Measurements from ENCODE around the gene MAML2. TPM values are rescaled to one million over a fixed set of nuclear protein-coding genes. Genes with fewer than 3 reads are reported as not detected.

The MAML2 gene
- total RNA-seq, 1 donor from 2014 or later = 3.8 TPM

DNA sequence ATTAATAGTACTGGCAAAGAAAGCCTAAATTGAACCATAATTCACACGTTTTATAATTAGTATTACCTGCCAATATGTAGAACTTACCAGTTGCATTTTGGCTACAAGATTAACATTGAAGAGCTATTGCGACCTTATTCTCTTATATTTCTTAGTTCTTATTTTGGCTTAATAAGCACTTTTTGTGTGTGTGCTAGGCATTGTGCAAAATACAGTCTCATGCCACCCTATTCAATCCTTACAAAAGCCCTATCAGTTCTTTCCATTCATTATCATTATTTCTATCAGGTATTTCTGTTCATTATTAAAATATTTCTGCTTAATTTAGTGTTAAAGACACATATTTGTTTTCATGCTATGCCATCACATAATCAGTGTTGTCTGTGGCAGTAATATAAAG lies 41.2 kb downstream of the MAML2 start:
- Mint-ChIP-seq H3K36me3 (peaks cover 1% of the 10 kb centered on the region), H3K27me3 (ENCODE audit: insufficient read depth, low read depth) (peaks cover 2% of the 10 kb centered on the region), H3K9me3 (peaks cover 3% of the 10 kb centered on the region), H3K27ac (no peak overlapping the region), H3K4me1 (peaks cover 43% of the 10 kb centered on the region), H3K4me3 (no peak overlapping the region)
- Histone ChIP-seq H3K9me3 (ENCODE audit: low read depth) (no peaks in the 10 kb centered on the region), H2AFZ (replicated peaks) (no peak overlapping the region), H3K4me1 (peaks cover 7% of the 10 kb centered on the region), H3K9ac (no peak overlapping the region), H3K27ac (no peak overlapping the region), H3K27me3 (no peaks in the 10 kb centered on the region), H3K4me3 (no peak overlapping the region), H3F3A (ENCODE audit: low read depth) (no peaks in the 10 kb centered on the region), H3K36me3 (no peaks in the 10 kb centered on the region), H3K4me2 (no peak overlapping the region), H4K20me1 (ENCODE audit: low read depth) (no peaks in the 10 kb centered on the region), H3K79me2 (ENCODE audit: low read depth) (no peaks in the 10 kb centered on the region)
- no peak for DNase-seq (ENCODE audit: low spot score)
- TF ChIP-seq EZH2phosphoT487 (IDR thresholded peaks at IDR 0.05) (no peak), EZH2 (IDR thresholded peaks at IDR 0.05) (no peak)
- TF ChIP-seq, protein P1, sequence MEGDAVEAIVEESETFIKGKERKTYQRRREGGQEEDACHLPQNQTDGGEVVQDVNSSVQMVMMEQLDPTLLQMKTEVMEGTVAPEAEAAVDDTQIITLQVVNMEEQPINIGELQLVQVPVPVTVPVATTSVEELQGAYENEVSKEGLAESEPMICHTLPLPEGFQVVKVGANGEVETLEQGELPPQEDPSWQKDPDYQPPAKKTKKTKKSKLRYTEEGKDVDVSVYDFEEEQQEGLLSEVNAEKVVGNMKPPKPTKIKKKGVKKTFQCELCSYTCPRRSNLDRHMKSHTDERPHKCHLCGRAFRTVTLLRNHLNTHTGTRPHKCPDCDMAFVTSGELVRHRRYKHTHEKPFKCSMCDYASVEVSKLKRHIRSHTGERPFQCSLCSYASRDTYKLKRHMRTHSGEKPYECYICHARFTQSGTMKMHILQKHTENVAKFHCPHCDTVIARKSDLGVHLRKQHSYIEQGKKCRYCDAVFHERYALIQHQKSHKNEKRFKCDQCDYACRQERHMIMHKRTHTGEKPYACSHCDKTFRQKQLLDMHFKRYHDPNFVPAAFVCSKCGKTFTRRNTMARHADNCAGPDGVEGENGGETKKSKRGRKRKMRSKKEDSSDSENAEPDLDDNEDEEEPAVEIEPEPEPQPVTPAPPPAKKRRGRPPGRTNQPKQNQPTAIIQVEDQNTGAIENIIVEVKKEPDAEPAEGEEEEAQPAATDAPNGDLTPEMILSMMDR (IDR thresholded peaks at IDR 0.05) = no peak

DNA sequence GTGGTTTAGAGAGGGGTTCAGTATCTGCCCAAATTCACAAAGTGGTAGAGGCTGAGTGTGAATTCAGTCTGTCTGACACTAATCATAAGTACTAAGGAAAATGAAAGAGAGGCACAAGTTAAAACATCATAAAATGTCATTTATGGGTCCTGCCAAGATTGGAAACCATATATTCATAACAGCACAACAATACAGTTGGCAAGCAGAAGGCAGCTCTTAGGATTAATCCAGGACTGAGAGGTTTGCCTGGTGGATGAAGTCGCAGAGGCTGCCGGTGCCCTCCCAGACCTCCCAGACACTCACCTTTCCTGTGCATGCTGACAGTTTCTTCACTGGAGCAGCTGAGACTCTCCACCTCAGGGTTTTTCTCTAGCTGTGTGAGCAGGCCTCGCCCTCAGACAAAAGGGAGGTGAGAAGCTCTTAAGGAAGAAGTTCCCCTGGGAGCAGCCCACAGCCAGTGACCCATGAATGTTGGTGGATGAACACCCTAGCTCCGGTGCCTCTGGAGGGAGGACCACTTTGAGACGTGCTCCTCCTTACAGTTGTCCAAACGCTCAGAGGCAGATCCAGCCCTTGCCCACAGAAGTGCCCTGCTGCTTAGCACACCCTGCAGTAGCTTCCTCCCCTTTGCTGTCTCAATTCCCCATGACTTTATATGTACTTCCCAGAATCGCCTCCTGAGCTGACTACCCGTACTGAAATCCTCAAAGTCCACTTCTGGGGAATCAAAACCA lies 43.7 kb downstream of the MAML2 start:
- Mint-ChIP-seq H3K4me3 (no peak overlapping the region), H3K4me1 (peaks cover 36% of the 10 kb centered on the region), H3K9me3 (peaks cover 3% of the 10 kb centered on the region), H3K27ac (no peak overlapping the region), H3K36me3 (peaks cover 1% of the 10 kb centered on the region), H3K27me3 (ENCODE audit: insufficient read depth, low read depth) (peaks cover 2% of the 10 kb centered on the region)
- Histone ChIP-seq H2AFZ (replicated peaks) (no peak overlapping the region), H3K4me1 (no peaks in the 10 kb centered on the region), H3F3A (ENCODE audit: low read depth) (no peaks in the 10 kb centered on the region), H3K9ac (no peak overlapping the region), H3K79me2 (ENCODE audit: low read depth) (no peaks in the 10 kb centered on the region), H3K27me3 (no peaks in the 10 kb centered on the region), H3K36me3 (no peaks in the 10 kb centered on the region), H3K27ac (no peak overlapping the region), H3K9me3 (ENCODE audit: low read depth) (no peaks in the 10 kb centered on the region), H4K20me1 (ENCODE audit: low read depth) (no peaks in the 10 kb centered on the region), H3K4me2 (no peak overlapping the region), H3K4me3 (no peak overlapping the region)
- DNase-seq (ENCODE audit: low spot score) = no peak
- TF ChIP-seq EZH2 (IDR thresholded peaks at IDR 0.05) (no peak), EZH2phosphoT487 (IDR thresholded peaks at IDR 0.05) (no peak)
- TF ChIP-seq, protein P1 (IDR thresholded peaks at IDR 0.05) = no peak

DNA sequence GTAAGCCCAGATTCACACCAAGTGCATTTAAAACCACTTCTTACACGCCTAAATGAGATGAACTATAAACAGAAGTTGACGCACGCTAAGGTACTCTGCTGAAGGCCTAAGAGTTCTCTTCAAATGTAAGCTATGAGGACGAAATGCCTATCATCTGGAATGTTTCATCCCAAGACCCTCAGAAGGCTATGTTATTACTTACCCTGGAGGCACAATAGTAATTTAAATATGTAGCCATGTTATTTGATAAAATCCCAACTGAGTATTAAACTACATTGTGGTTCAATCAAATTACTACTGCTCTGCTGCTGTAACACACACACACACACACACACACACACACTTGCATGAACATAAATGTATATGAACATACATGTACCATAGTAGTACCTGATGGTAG lies 47.6 kb downstream of the MAML2 start:
- TF ChIP-seq EZH2phosphoT487 (IDR thresholded peaks at IDR 0.05) = no peak
- TF ChIP-seq EZH2 (IDR thresholded peaks at IDR 0.05) = no peak
- TF ChIP-seq, protein P1 (IDR thresholded peaks at IDR 0.05) = no peak
- DNase-seq (ENCODE audit: low spot score) = no peak
- Mint-ChIP-seq H3K36me3 (peaks cover 1% of the 10 kb centered on the region), H3K4me1 (peaks cover 34% of the 10 kb centered on the region), H3K27ac (no peak overlapping the region), H3K9me3 (peaks cover 3% of the 10 kb centered on the region), H3K4me3 (no peak overlapping the region), H3K27me3 (ENCODE audit: insufficient read depth, low read depth) (peaks cover 2% of the 10 kb centered on the region)
- H3K79me2 ChIP-seq (ENCODE audit: low read depth) = no peaks in the 10 kb centered on the region
- no peaks in the 10 kb centered on the region for H3K9me3 ChIP-seq (ENCODE audit: low read depth)
- no peaks in the 10 kb centered on the region for H4K20me1 ChIP-seq (ENCODE audit: low read depth)
- no peaks in the 10 kb centered on the region for H3K4me1 ChIP-seq
- H3F3A ChIP-seq (ENCODE audit: low read depth) = no peaks in the 10 kb centered on the region
- no peaks in the 10 kb centered on the region for H3K27me3 ChIP-seq
- H3K27ac ChIP-seq = no peak overlapping the region
- no peak overlapping the region for H2AFZ ChIP-seq (replicated peaks)
- no peaks in the 10 kb centered on the region for H3K36me3 ChIP-seq
- no peak overlapping the region for H3K4me3 ChIP-seq
- no peak overlapping the region for H3K4me2 ChIP-seq
- no peak overlapping the region for H3K9ac ChIP-seq

Data from neural progenitor cell (in vitro differentiated cells).